Ecto neural progenitor cell (in vitro differentiated cells): Measurements from ENCODE around the gene CTDSP1.
A peak's percentile ranks its signal among the peaks of the same experiment; 100 is the strongest.

Experiments used
- DNase-seq: peaks from one replicate; pipeline ENCODE4 v3.0.0-alpha.2; 2018; ENCODE audit warnings: low spot score

CTDSP1 gene

GRCh38 chr2:218399391-218400166, at the start of gene CTDSP1:
Gene CTDSP1 (plus strand): TSS chr2:218399868. CDS start chr2:218400091, 223 bp downstream.
- DNase-seq: peak; percentile 96

- DNase-seq: no peak
These were observed 45.6 kb upstream of the CTDSP1 start for GRCh38 chr2:218354045-218354444.

GRCh38 chr2:218354850-218355443, 44.7 kb upstream of the CTDSP1 start:
- no peak for DNase-seq

GRCh38 chr2:218357236-218358177, 42.2 kb upstream of the CTDSP1 start:
- no peak for DNase-seq

- DNase-seq: no peak
These were observed 39.2 kb upstream of the CTDSP1 start for GRCh38 chr2:218360453-218360852.

GRCh38 chr2:218362606-218363005, 37.1 kb upstream of the CTDSP1 start:
- DNase-seq: no peak

GRCh38 chr2:218363736-218364135, 35.9 kb upstream of the CTDSP1 start:
- no peak for DNase-seq

- DNase-seq: no peak
These were observed 35.5 kb upstream of the CTDSP1 start for GRCh38 chr2:218364196-218364595.

GRCh38 chr2:218366621-218367414, 32.9 kb upstream of the CTDSP1 start:
- DNase-seq: no peak

GRCh38 chr2:218367415-218368149, 32.1 kb upstream of the CTDSP1 start:
- DNase-seq: peak; percentile 86

GRCh38 chr2:218368150-218368528, 31.5 kb upstream of the CTDSP1 start:
- DNase-seq: no peak

GRCh38 chr2:218368621-218369153, 31.0 kb upstream of the CTDSP1 start:
- DNase-seq: peak; percentile 65

- no peak for DNase-seq
These were observed 30.3 kb upstream of the CTDSP1 start for GRCh38 chr2:218369330-218369729.

- DNase-seq: no peak
These were observed 29.1 kb upstream of the CTDSP1 start for GRCh38 chr2:218370410-218371063.

- no peak for DNase-seq
These were observed 27.7 kb upstream of the CTDSP1 start for GRCh38 chr2:218371983-218372350.

GRCh38 chr2:218374795-218375194, 24.9 kb upstream of the CTDSP1 start:
- DNase-seq: no peak

GRCh38 chr2:218375212-218375611, 24.5 kb upstream of the CTDSP1 start:
- no peak for DNase-seq

GRCh38 chr2:218378053-218378452, 21.6 kb upstream of the CTDSP1 start:
- no peak for DNase-seq

- DNase-seq: no peak
These were observed 17.7 kb upstream of the CTDSP1 start, which contains the start of gene SLC11A1 for GRCh38 chr2:218381916-218382366. Gene SLC11A1 (plus strand): TSS chr2:218382273. CDS start chr2:218382369, 96 bp downstream.

- no peak for DNase-seq
These were observed 16.9 kb upstream of the CTDSP1 start for GRCh38 chr2:218382785-218383184.
